B cell (primary cell): ENCODE measurements around the gene MCM7. TPM values are rescaled to one million over a fixed set of nuclear protein-coding genes. Genes with fewer than 3 reads are reported as not detected.

ENCODE experiments used
- ATAC-seq: fragments of 200-7000 bp; cut with Tn5 transposase; one replicate; pipeline ENCODE4 v1.10.0; 2021; ENCODE audit warnings: low read depth, mild to moderate bottlenecking, moderate number of reproducible peaks, moderate library complexity
- CTCF ChIA-PET: fragments of 350-600 bp; sonication (Branson Sonifier 250); formaldehyde crosslinking; loops from one replicate; lab custom pipeline; 2021; ENCODE audit warnings: antibody characterized with exemption, inconsistent platforms; lab: Charles Lee
- POLR2A ChIA-PET: fragments of 350-600 bp; sonication (Branson Sonifier 250); formaldehyde crosslinking; loops from one replicate; lab custom pipeline; 2021; ENCODE audit warnings: antibody characterized with exemption; lab: Charles Lee
- DNase-seq: peaks from one replicate; pipeline ENCODE4 v3.0.0; 2013
- H2AFZ ChIP-seq: 2 replicates; pipeline ENCODE4 v1.6.1; 2012; ENCODE audit warnings: mild to moderate bottlenecking, low read depth, low read length; ENCODE audit not compliant: insufficient read depth, poor library complexity, severe bottlenecking
- H3K27ac ChIP-seq, 2 donors: 1 replicate in 1 of 2; 2 replicates in 1 of 2; pipeline ENCODE4 v1.5.1; 2012 to 2013; ENCODE audit warnings: low read length in 2 of 2, mild to moderate bottlenecking in 2 of 2, moderate library complexity in 1 of 2
- H3K27me3 ChIP-seq, 4 experiments: fragments of 200-600 bp in 1 of 4; sonication (generic) in 1 of 4; replicated peaks in 1 of 4; 1 replicate in 2 of 4; 2 replicates in 2 of 4; pipeline versions ENCODE4 v1.6.1 to v1.7.0; 2013 to 2016; ENCODE audit warnings: low read length in 3 of 4, mild to moderate bottlenecking in 2 of 4, mixed read lengths in 1 of 4, moderate library complexity in 1 of 4; ENCODE audit not compliant: insufficient read depth in 4 of 4, control insufficient read depth in 3 of 4; ENCODE audit errors: control extremely low read depth in 1 of 4
- H3K36me3 ChIP-seq, 2 experiments: replicated peaks in 1 of 2; 1 replicate in 1 of 2; 2 replicates in 1 of 2; pipeline versions ENCODE4 v1.6.1 to v1.7.1; 2013; ENCODE audit warnings: low read length in 1 of 2; ENCODE audit not compliant: insufficient read depth in 2 of 2, control insufficient read depth in 1 of 2; ENCODE audit errors: control extremely low read depth in 1 of 2, extremely low read depth in 1 of 2
- H3K4me1 ChIP-seq, 2 donors: fragments of 200-600 bp in 1 of 2; sonication (generic) in 1 of 2; 1 replicate in 1 of 2; 2 replicates in 1 of 2; pipeline versions ENCODE4 v1.5.1 to v1.6.1; 2013 to 2017; ENCODE audit warnings: low read length in 2 of 2; ENCODE audit not compliant: control insufficient read depth in 2 of 2, insufficient read depth in 2 of 2
- H3K4me2 ChIP-seq: replicated peaks from 2 replicates; pipeline ENCODE3; 2012; ENCODE audit warnings: mild to moderate bottlenecking, low read depth, low read length; ENCODE audit not compliant: poor library complexity, severe bottlenecking
- H3K4me3 ChIP-seq, 5 experiments: fragments of 200-600 bp in 1 of 5; sonication (generic) in 1 of 5; 1 replicate in 3 of 5; 2 replicates in 2 of 5; pipeline versions ENCODE4 v1.5.1 to v1.7.0; 2011 to 2016; ENCODE audit warnings: low read length in 4 of 5, mild to moderate bottlenecking in 4 of 5, low read depth in 2 of 5, control low read depth in 1 of 5, moderate library complexity in 1 of 5; ENCODE audit not compliant: insufficient read depth in 1 of 5; ENCODE audit errors: control extremely low read depth in 1 of 5, extremely low read depth in 1 of 5
- H3K79me2 ChIP-seq: fragments of 200-600 bp; sonication (generic); one replicate; pipeline ENCODE4 v1.6.0; 2016; ENCODE audit warnings: low read length; ENCODE audit not compliant: control insufficient read depth, insufficient read depth
- H3K9ac ChIP-seq: fragments of 200-600 bp; sonication (generic); 2 replicates; pipeline ENCODE4 v1.6.1; 2017; ENCODE audit warnings: mild to moderate bottlenecking, low read length, moderate library complexity
- H3K9me3 ChIP-seq, 3 donors: one replicate each; pipeline versions ENCODE4 v1.6.1 to v1.7.1; 2013; ENCODE audit warnings: low read length in 2 of 3; ENCODE audit not compliant: control insufficient read depth in 2 of 3, insufficient read depth in 1 of 3; ENCODE audit errors: control extremely low read depth in 1 of 3
- H4K20me1 ChIP-seq: 2 replicates; pipeline ENCODE4 v1.6.0; 2012; ENCODE audit warnings: mild to moderate bottlenecking, low read length; ENCODE audit not compliant: insufficient read depth, control insufficient read depth, poor library complexity, severe bottlenecking
- H3K27ac Mint-ChIP-seq: one replicate; pipeline ENCODE4 v1.8.0; 2021; ENCODE audit warnings: mixed read lengths
- H3K27me3 Mint-ChIP-seq: one replicate; pipeline ENCODE4 v1.8.0; 2021; ENCODE audit warnings: mixed read lengths
- H3K4me1 Mint-ChIP-seq: one replicate; pipeline ENCODE4 v1.8.0; 2021; ENCODE audit warnings: mixed read lengths
- H3K4me3 Mint-ChIP-seq: one replicate; pipeline ENCODE4 v1.8.0; 2021; ENCODE audit warnings: mixed read lengths
- H3K9me3 Mint-ChIP-seq: one replicate; pipeline ENCODE4 v1.8.0; 2022; ENCODE audit warnings: mixed read lengths; ENCODE audit not compliant: insufficient read depth
- EZH2 ChIP-seq: IDR thresholded peaks from 2 replicates; pipeline ENCODE4 v1.6.1; 2012; ENCODE audit warnings: borderline replicate concordance, low read depth, mild to moderate bottlenecking, moderate library complexity, low read length; ENCODE audit not compliant: insufficient read depth, poor library complexity, severe bottlenecking
- WGBS: methylation state at CpG from one replicate; pipeline ENCODE4 v1.1.5; 2013; ENCODE audit warnings: missing lambda C conversion rate; ENCODE audit not compliant: insufficient coverage; 5-methylcytosine and 5-hydroxymethylcytosine counted together
- intact Hi-C: fragments of 100-400 bp; cut with micrococcal nuclease; formaldehyde crosslinking; loops from one replicate; pipeline ENCODE4 v1.10.0; 2022
- polyA plus RNA-seq: library from polyadenylated mRNA; depleted of rRNA; stranded (reverse); fragments of >200 nt; gene quantifications from 2 replicates; pipeline ENCODE4 v1.2.3, GENCODE V29; 2012
- total RNA-seq, 2 donors: library from RNA; stranded (reverse); fragments of 120-200 nt in 1 of 2; gene quantifications; 1 replicate in 1 of 2; 2 replicates in 1 of 2; pipeline versions ENCODE4 v1.2.3 to v1.2.4, GENCODE V29; 2013 to 2022
- TF ChIP-seq, protein P1 (sequence below): fragments of 200-600 bp; IDR thresholded peaks from one replicate; pipeline ENCODE4 v1.8.0; 2022; ENCODE audit warnings: antibody characterized with exemption, mild to moderate bottlenecking

Gene MCM7
- total and polyA plus RNA-seq, 2 donors (not counting 1 experiment from before 2014, with no cell fraction given) = 154 to 171 TPM

GRCh38 chr7:100087055-100087750 lies 14.0 kb downstream of the MCM7 start:
- Histone ChIP-seq H3K4me1 (peaks cover 22 to 28% of the 10 kb centered on the region in 2 donors), H3K9me3 (no peaks in the 10 kb centered on the region), H3K27me3 (no peaks in the 10 kb centered on the region), H2AFZ (no peak overlapping the region), H3K36me3 (peaks cover 0 to 18% of the 10 kb centered on the region in 2 experiments), H3K79me2 (peaks cover 14% of the 10 kb centered on the region), H3K4me3 (no peak overlapping the region), H3K27ac (no peak overlapping the region), H3K4me2 (no peak overlapping the region), H3K9ac (no peak overlapping the region), H4K20me1 (no peaks in the 10 kb centered on the region)
- no peak for ATAC-seq
- WGBS = 93% methylated on average over 8 of the region's 10 CpGs
- CTCF ChIA-PET = interaction anchor here (0.6 kb wide), 1 partner anchor 174 kb away, joined by 3 read pairs; no protein-coding TSS in a partner anchor
- Mint-ChIP-seq H3K27ac (peak overlapping the region; percentile 72), H3K4me1 (peaks cover 27% of the 10 kb centered on the region), H3K9me3 (no peaks in the 10 kb centered on the region), H3K4me3 (peak overlapping the region; percentile 58), H3K27me3 (no peaks in the 10 kb centered on the region)
- intact Hi-C loops = loop anchor here (10.0 kb wide), 3 partner anchors 528 to 588 kb away; partner anchors contain the start of genes GNB2, MOSPD3, ZKSCAN5 and ZNF394
- no peak for DNase-seq
- TF ChIP-seq, protein P1, sequence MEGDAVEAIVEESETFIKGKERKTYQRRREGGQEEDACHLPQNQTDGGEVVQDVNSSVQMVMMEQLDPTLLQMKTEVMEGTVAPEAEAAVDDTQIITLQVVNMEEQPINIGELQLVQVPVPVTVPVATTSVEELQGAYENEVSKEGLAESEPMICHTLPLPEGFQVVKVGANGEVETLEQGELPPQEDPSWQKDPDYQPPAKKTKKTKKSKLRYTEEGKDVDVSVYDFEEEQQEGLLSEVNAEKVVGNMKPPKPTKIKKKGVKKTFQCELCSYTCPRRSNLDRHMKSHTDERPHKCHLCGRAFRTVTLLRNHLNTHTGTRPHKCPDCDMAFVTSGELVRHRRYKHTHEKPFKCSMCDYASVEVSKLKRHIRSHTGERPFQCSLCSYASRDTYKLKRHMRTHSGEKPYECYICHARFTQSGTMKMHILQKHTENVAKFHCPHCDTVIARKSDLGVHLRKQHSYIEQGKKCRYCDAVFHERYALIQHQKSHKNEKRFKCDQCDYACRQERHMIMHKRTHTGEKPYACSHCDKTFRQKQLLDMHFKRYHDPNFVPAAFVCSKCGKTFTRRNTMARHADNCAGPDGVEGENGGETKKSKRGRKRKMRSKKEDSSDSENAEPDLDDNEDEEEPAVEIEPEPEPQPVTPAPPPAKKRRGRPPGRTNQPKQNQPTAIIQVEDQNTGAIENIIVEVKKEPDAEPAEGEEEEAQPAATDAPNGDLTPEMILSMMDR = no peak
- no peak for TF ChIP-seq EZH2
- POLR2A ChIA-PET = interaction anchor here (0.7 kb wide), 1 partner anchor 969 kb away, joined by 11 read pairs; no protein-coding TSS in a partner anchor

- H3K27me3 Mint-ChIP-seq = no peaks in the 10 kb centered on the region
- TF ChIP-seq EZH2 = no peak
- TF ChIP-seq, protein P1 = no peak
- intact Hi-C loops = loop anchor here (10.0 kb wide), 3 partner anchors 529 to 589 kb away; partner anchors contain the start of genes GNB2, MOSPD3, ZKSCAN5 and ZNF394
Measured at GRCh38 chr7:100085515-100085914, 15.7 kb downstream of the MCM7 start.

More at GRCh38 chr7:100085515-100085914, 15.7 kb downstream of the MCM7 start:
- Mint-ChIP-seq H3K9me3 (no peaks in the 10 kb centered on the region), H3K4me3 (peak overlapping the region; percentile 34), H3K27ac (no peak overlapping the region), H3K4me1 (peaks cover 38% of the 10 kb centered on the region)
- Histone ChIP-seq H3K9ac (no peak overlapping the region), H3K36me3 (peaks cover 0 to under 1% of the 10 kb centered on the region in 2 experiments), H3K79me2 (peaks cover 24% of the 10 kb centered on the region), H3K4me1 (peaks cover 30 to 39% of the 10 kb centered on the region in 2 donors), H3K9me3 (no peaks in the 10 kb centered on the region), H3K4me3 (no peak overlapping the region), H4K20me1 (peaks cover 5% of the 10 kb centered on the region), H3K27me3 (no peaks in the 10 kb centered on the region), H3K4me2 (no peak overlapping the region), H2AFZ (no peak overlapping the region), H3K27ac (no peak overlapping the region)
- DNase-seq (no peak), ATAC-seq (no peak)
- 92% methylated on average over 2 of the region's 3 CpGs for WGBS
- CTCF ChIA-PET = no interaction called here
- POLR2A ChIA-PET = no interaction called here
